Kidney (tissue), 14 donors: ENCODE data around the gene CEBPE. TPM values are rescaled to one million over a fixed set of nuclear protein-coding genes. Genes with fewer than 3 reads are reported as not detected.

Source experiments
- DNase-seq, 5 donors: peaks; one replicate each; pipeline ENCODE4 v3.0.0-alpha.2; 2013 to 2020
- FAIRE-seq: peaks from 2 replicates; lab custom pipeline; 2012; peaks lifted over from hg19 to GRCh38; lab: Jason Lieb, UNC
- H3K27ac ChIP-seq, 2 donors: one replicate each; pipeline ENCODE4 v1.7.0; 2013; ENCODE audit warnings: low read depth in 2 of 2, low read length in 2 of 2, inconsistent platforms in 1 of 2
- H3K27me3 ChIP-seq: one replicate; pipeline ENCODE4 v1.7.1; 2013; ENCODE audit warnings: low read length, inconsistent platforms; ENCODE audit not compliant: control insufficient read depth, insufficient read depth
- H3K36me3 ChIP-seq, 3 donors: one replicate each; pipeline versions ENCODE4 v1.7.0 to v1.7.1; 2013; ENCODE audit warnings: low read length in 3 of 3, control low read depth in 1 of 3, inconsistent platforms in 1 of 3; ENCODE audit not compliant: insufficient read depth in 3 of 3, control insufficient read depth in 2 of 3
- H3K4me1 ChIP-seq, 3 donors: one replicate each; pipeline versions ENCODE4 v1.7.0 to v1.7.1; 2013; ENCODE audit warnings: low read length in 3 of 3, inconsistent platforms in 1 of 3, low read depth in 1 of 3; ENCODE audit not compliant: control insufficient read depth in 2 of 3, insufficient read depth in 2 of 3
- H3K4me3 ChIP-seq, 3 donors: one replicate each; pipeline versions ENCODE4 v1.7.0 to v1.8.1; 2013; ENCODE audit warnings: low read length in 3 of 3, control low read depth in 1 of 3, inconsistent platforms in 1 of 3
- H3K9ac ChIP-seq, 3 donors: one replicate each; pipeline versions ENCODE4 v1.7.0 to v1.7.1; 2013; ENCODE audit warnings: low read length in 3 of 3, control low read depth in 1 of 3, inconsistent platforms in 1 of 3
- H3K9me3 ChIP-seq, 3 donors: one replicate each; pipeline versions ENCODE4 v1.7.0 to v1.7.1; 2013; ENCODE audit warnings: low read length in 3 of 3, control low read depth in 1 of 3, inconsistent platforms in 1 of 3; ENCODE audit not compliant: control insufficient read depth in 2 of 3, insufficient read depth in 1 of 3
- CTCF ChIP-seq: IDR thresholded peaks from 3 replicates; pipeline ENCODE4 v1.5.1; 2012; ENCODE audit warnings: mild to moderate bottlenecking, moderate library complexity, borderline replicate concordance; ENCODE audit not compliant: insufficient read depth; ENCODE audit errors: extremely low read depth
- intact Hi-C: fragments of 100-400 bp; cut with DNase I; formaldehyde crosslinking; loops from one replicate; pipeline ENCODE4 v1.11.1; 2022
- polyA plus RNA-seq: library from polyadenylated mRNA; stranded (reverse); fragments of 350-450 nt; fragmentation: Illumina TruSeq; extraction: RNeasy Lipid Tissue Mini Kit (QIAGEN cat#74804); gene quantifications from one replicate; pipeline ENCODE4 v1.2.3, GENCODE V29; 2014; ENCODE audit warnings: low read depth, low replicate concordance; ENCODE audit not compliant: insufficient read depth
- total RNA-seq: library from RNA; stranded (reverse); fragmentation: NEBNext Ultra II Directional; extraction: Animal tissue kit (Norgen Biotek cat#: 25700); gene quantifications from one replicate; pipeline ENCODE4 v1.2.1, GENCODE V29; 2021
- donor health status: control.
- donor health status: control.
- donor health status: control.
- donor health status: control.
- donor health status: control.
- donor health status: DM: yes; HTN: yes; CAD: no.
- donor health status: Normal renal cell carcinoma (clear cell type).

CEBPE gene
- total and polyA plus RNA-seq, 2 donors from 2014 or later, result not detected

GRCh38 chr14:23094666-23095195 is 24.3 kb downstream of the CEBPE start, which contains the start of gene ACIN1:
Gene ACIN1, minus strand, starts transcription at chr14:23095136. Its CDS starts 24 bp downstream, at chr14:23095112.
- Histone ChIP-seq H3K9ac (peak within 1 kb of the TSS; percentile 96 to 99 (median 97)), H3K4me1 (peaks cover 0 to 7% (median 2%) of the 10 kb centered on the region in 3 donors), H3K27me3 (no peaks in the 10 kb centered on the region), H3K9me3 (no peaks in the 10 kb centered on the region), H3K27ac (peak within 1 kb of the TSS; percentile 98 to 99), H3K36me3 (peaks cover 11 to 20% (median 19%) of the 10 kb centered on the region in 3 donors), H3K4me3 (peak within 1 kb of the TSS; percentile 85 to 97 (median 97))
- TF ChIP-seq CTCF, result no peak
- DNase-seq (peak in 4 of 5 donors; percentile 88 to 97 (median 94)), FAIRE-seq (no peak)
- intact Hi-C loops, result no loop called here

GRCh38 chr14:23093991-23094665 is 24.9 kb downstream of the CEBPE start:
- peak overlapping the region; percentile 98 to 99 for H3K27ac ChIP-seq
- peaks cover 0 to 7% (median 2%) of the 10 kb centered on the region in 3 donors for H3K4me1 ChIP-seq
- FAIRE-seq (no peak), DNase-seq (no peak)
- peaks cover 15 to 26% (median 24%) of the 10 kb centered on the region in 3 donors for H3K36me3 ChIP-seq
- no peak for TF ChIP-seq CTCF
- peak overlapping the region; percentile 79 to 97 (median 97) for H3K4me3 ChIP-seq
- peak overlapping the region; percentile 80 to 99 (median 94) for H3K9ac ChIP-seq
- H3K9me3 ChIP-seq, result no peaks in the 10 kb centered on the region
- intact Hi-C loops, result no loop called here
- H3K27me3 ChIP-seq, result no peaks in the 10 kb centered on the region

GRCh38 chr14:23093526-23093925 is 25.5 kb downstream of the CEBPE start:
- no peak overlapping the region for H3K27ac ChIP-seq
- H3K4me1 ChIP-seq, result peaks cover 0 to 7% (median 2%) of the 10 kb centered on the region in 3 donors

More at GRCh38 chr14:23093526-23093925, 25.5 kb downstream of the CEBPE start:
- peaks cover 13 to 28% (median 20%) of the 10 kb centered on the region in 3 donors for H3K36me3 ChIP-seq
- intact Hi-C loops, result no loop called here
- DNase-seq (no peak), FAIRE-seq (no peak)
- peak overlapping the region in 2 of 3 donors; percentile 79 to 97 for H3K4me3 ChIP-seq
- TF ChIP-seq CTCF, result no peak
- peak overlapping the region in 2 of 3 donors; percentile 80 to 99 for H3K9ac ChIP-seq
- H3K27me3 ChIP-seq, result no peaks in the 10 kb centered on the region
- H3K9me3 ChIP-seq, result no peaks in the 10 kb centered on the region
